ENCODE results near the gene DNASE1L2.

Gene DNASE1L2

GRCh38 chr16:2208772-2209171 lies 27.5 kb upstream of the DNASE1L2 start:
- no peak for TF ChIP-seq ZNF274 (IDR thresholded peaks at IDR 0.05; ENCODE audit: low read depth, low read length)
- no peak overlapping the region for H3K4me3 ChIP-seq (ENCODE audit: low read length)

GRCh38 chr16:2209258-2210008 lies 26.8 kb upstream of the DNASE1L2 start:
- H3K4me3 ChIP-seq (ENCODE audit: low read length): no peak overlapping the region
- TF ChIP-seq ZNF274 (IDR thresholded peaks at IDR 0.05; ENCODE audit: low read depth, low read length): no peak

GRCh38 chr16:2210009-2210332 lies 26.3 kb upstream of the DNASE1L2 start:
- TF ChIP-seq ZNF274 (IDR thresholded peaks at IDR 0.05; ENCODE audit: low read depth, low read length): no peak
- no peak overlapping the region for H3K4me3 ChIP-seq (ENCODE audit: low read length)

GRCh38 chr16:2210386-2211365 lies 25.6 kb upstream of the DNASE1L2 start, which contains the start of gene BRICD5:
Gene BRICD5, minus strand, starts transcription at chr16:2210863. Its CDS starts 30 bp downstream, at chr16:2210833.
- TF ChIP-seq ZNF274 (IDR thresholded peaks at IDR 0.05; ENCODE audit: low read depth, low read length): no peak
- H3K4me3 ChIP-seq (ENCODE audit: low read length): no peak within 1 kb of the TSS

- H3K4me3 ChIP-seq (ENCODE audit: low read length): no peak overlapping the region
- TF ChIP-seq ZNF274 (IDR thresholded peaks at IDR 0.05; ENCODE audit: low read depth, low read length): no peak
Measured at GRCh38 chr16:2211923-2212347, 24.3 kb upstream of the DNASE1L2 start.

- no peak for TF ChIP-seq ZNF274 (IDR thresholded peaks at IDR 0.05; ENCODE audit: low read depth, low read length)
- H3K4me3 ChIP-seq (ENCODE audit: low read length): peak overlapping the region; percentile 90
Measured at GRCh38 chr16:2212362-2213324, 23.6 kb upstream of the DNASE1L2 start.

GRCh38 chr16:2213817-2214718 lies 22.2 kb upstream of the DNASE1L2 start:
- peak overlapping the region; percentile 90 for H3K4me3 ChIP-seq (ENCODE audit: low read length)
- TF ChIP-seq ZNF274 (IDR thresholded peaks at IDR 0.05; ENCODE audit: low read depth, low read length): no peak

- no peak for TF ChIP-seq ZNF274 (IDR thresholded peaks at IDR 0.05; ENCODE audit: low read depth, low read length)
- H3K4me3 ChIP-seq (ENCODE audit: low read length): peak within 1 kb of the TSS; percentile 96
Measured at GRCh38 chr16:2214719-2214968, 21.6 kb upstream of the DNASE1L2 start, which contains the start of gene PGP. Gene PGP, minus strand, starts transcription at chr16:2214840. Its CDS starts 63 bp downstream, at chr16:2214777.

- H3K4me3 ChIP-seq (ENCODE audit: low read length): peak overlapping the region; percentile 96; the same call in 1 of the 2 replicates
- no peak for TF ChIP-seq ZNF274 (IDR thresholded peaks at IDR 0.05; ENCODE audit: low read depth, low read length)
Measured at GRCh38 chr16:2216330-2216729, 19.9 kb upstream of the DNASE1L2 start.

- TF ChIP-seq ZNF274 (IDR thresholded peaks at IDR 0.05; ENCODE audit: low read depth, low read length): no peak
Measured at GRCh38 chr16:2223221-2223941, 12.9 kb upstream of the DNASE1L2 start, which contains the start of gene E4F1. Gene E4F1, plus strand, starts transcription at chr16:2223591. Its CDS starts 23 bp downstream, at chr16:2223614.

GRCh38 chr16:2223942-2224486 lies 12.2 kb upstream of the DNASE1L2 start:
- peak overlapping the region; percentile 88 for H3K4me3 ChIP-seq (ENCODE audit: low read length)
- TF ChIP-seq ZNF274 (IDR thresholded peaks at IDR 0.05; ENCODE audit: low read depth, low read length): no peak

More at GRCh38 chr16:2223221-2223941, 12.9 kb upstream of the DNASE1L2 start, which contains the start of gene E4F1:
- peak within 1 kb of the TSS; percentile 88 for H3K4me3 ChIP-seq (ENCODE audit: low read length)
